A673 (cell line): ENCODE data around the gene ISCA2. TPM values are rescaled to one million over a fixed set of nuclear protein-coding genes. Genes with fewer than 3 reads are reported as not detected.

Source experiments
- BruUV-seq: library from RNA; stranded (reverse); fragments of 400-500 nt; replicated peaks from 2 replicates; lab custom pipeline; 2021; lab: Mats Ljungman, UMichigan
- CTCF ChIA-PET: fragments of 300-600 bp; sonication (Branson Sonifier 250); formaldehyde crosslinking; loops from one replicate; lab custom pipeline; 2022; ENCODE audit warnings: antibody characterized with exemption; lab: Charles Lee
- POLR2A ChIA-PET: fragments of 300-600 bp; sonication (Branson Sonifier 250); formaldehyde crosslinking; loops from one replicate; lab custom pipeline; 2022; ENCODE audit warnings: antibody characterized with exemption; ENCODE audit not compliant: low non-redundant PET; lab: Charles Lee
- DNase-seq: peaks from one replicate; pipeline ENCODE4 v3.0.0-alpha.2; 2015; ENCODE audit warnings: low spot score
- H3K27ac ChIP-seq: fragments of 200-600 bp; sonication (generic); 2 replicates; pipeline ENCODE4 v1.5.1; 2016; ENCODE audit warnings: mixed run types, low read depth, mild to moderate bottlenecking, mixed read lengths, antibody characterized with exemption, low read length; ENCODE audit not compliant: poor library complexity, severe bottlenecking
- H3K27me3 ChIP-seq: fragments of 200-600 bp; sonication (generic); replicated peaks from 2 replicates; pipeline ENCODE4 v1.6.1; 2017; ENCODE audit warnings: mixed run types, low read depth, mild to moderate bottlenecking, mixed read lengths, antibody characterized with exemption, low read length; ENCODE audit not compliant: insufficient read depth, poor library complexity
- H3K36me3 ChIP-seq: fragments of 200-600 bp; sonication (generic); 2 replicates; pipeline ENCODE4 v1.6.1; 2016; ENCODE audit warnings: mixed run types, mild to moderate bottlenecking, mixed read lengths, antibody characterized with exemption, low read length; ENCODE audit not compliant: insufficient read depth, poor library complexity, severe bottlenecking
- H3K4me1 ChIP-seq: fragments of 200-600 bp; sonication (generic); 2 replicates; pipeline ENCODE4 v1.6.1; 2017; ENCODE audit warnings: mixed run types, mild to moderate bottlenecking, mixed read lengths, antibody characterized with exemption, low read length; ENCODE audit not compliant: insufficient read depth, poor library complexity, severe bottlenecking
- H3K4me3 ChIP-seq: fragments of 200-600 bp; sonication (generic); 2 replicates; pipeline ENCODE4 v1.5.1; 2016; ENCODE audit warnings: low read depth, mixed run types, mild to moderate bottlenecking, mixed read lengths, low read length; ENCODE audit not compliant: poor library complexity, severe bottlenecking
- H3K9me3 ChIP-seq: fragments of 200-600 bp; sonication (generic); 2 replicates; pipeline ENCODE4 v1.6.1; 2016; ENCODE audit warnings: mixed run types, low read depth, mild to moderate bottlenecking, mixed read lengths, antibody characterized with exemption, low read length; ENCODE audit not compliant: poor library complexity, severe bottlenecking
- EZH2 ChIP-seq: fragments of 200-600 bp; sonication (generic); IDR thresholded peaks from 2 replicates; pipeline ENCODE4 v1.6.1; 2017; ENCODE audit warnings: borderline replicate concordance, low read depth, mild to moderate bottlenecking, mixed read lengths, antibody characterized with exemption, low read length; ENCODE audit not compliant: poor library complexity, severe bottlenecking
- intact Hi-C: fragments of 100-400 bp; cut with micrococcal nuclease; formaldehyde crosslinking; loops from one replicate; pipeline ENCODE4 v1.10.0; 2022; ENCODE audit not compliant: unreplicated experiment
- total RNA-seq: library from RNA; stranded (reverse); gene quantifications from 2 replicates; pipeline ENCODE4 v1.2.3, GENCODE V29; 2021
- TF ChIP-seq, protein P1 (sequence below): fragments of 300-800, 200-600 bp; sonication (generic); conservative IDR thresholded peaks from 2 replicates; pipeline ENCODE4 v1.5.1; 2017; ENCODE audit warnings: low read depth, mild to moderate bottlenecking, antibody characterized with exemption, low read length, moderate library complexity, mixed read lengths

The ISCA2 gene
- total RNA-seq, 1 experiment from 2014 or later: 25.5 TPM

DNA sequence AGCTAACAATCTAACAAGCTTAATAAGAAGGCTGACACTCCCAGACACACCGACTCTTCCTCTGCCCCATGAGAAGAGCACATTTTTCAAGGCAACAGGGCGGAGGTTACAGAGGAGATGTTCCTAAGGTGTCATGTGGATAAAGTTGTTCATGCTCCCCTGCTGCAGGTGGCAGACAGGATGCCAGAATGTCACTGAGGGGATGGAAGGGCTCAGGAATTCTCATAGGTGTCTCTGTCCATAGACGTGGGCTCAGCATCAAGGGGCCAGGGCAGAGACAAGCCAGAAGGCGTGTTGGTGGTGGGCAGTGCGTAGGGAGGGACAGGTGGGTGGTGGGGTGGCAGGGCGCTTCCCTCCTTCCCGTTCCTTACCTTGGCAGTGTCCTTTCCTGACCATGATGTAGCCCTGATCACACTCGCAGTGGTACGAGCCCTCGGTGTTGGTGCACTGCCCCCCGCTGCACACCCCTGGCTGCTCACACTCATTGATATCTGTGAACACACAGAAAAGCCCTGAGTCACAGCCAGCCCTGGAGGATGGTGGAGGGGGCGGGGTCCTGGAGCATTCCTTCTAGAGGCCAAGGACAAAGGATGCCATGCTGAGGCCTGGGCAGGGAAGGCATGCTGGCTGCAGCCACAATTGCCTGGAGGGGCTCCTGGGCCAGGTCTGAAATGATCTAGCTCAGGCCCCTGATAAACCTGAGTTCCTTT, 23.0 kb downstream of the ISCA2 start:
- no TSS peak for BruUV-seq
- no peak for DNase-seq
- POLR2A ChIA-PET: no interaction called here

DNA sequence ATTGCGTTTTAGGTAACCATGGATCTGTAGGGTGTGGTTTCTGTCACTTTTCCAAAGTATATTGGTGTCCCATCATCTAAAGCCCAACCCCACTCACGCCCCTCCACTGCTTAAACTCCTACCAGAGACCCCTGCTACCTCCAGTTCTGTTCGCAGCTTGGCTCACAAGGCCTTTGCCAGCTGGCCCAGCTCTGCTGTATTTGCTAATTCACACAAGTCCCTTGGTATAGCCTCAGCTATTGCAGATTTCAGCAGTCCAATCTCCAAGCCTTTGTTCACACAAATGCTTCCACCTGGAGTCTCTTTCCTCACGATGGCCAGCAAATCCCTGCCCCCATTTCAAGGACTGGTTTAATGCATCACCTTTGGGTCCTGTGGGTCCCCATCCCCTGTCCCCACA, 24.2 kb downstream of the ISCA2 start:
- no TSS peak for BruUV-seq

More for the DNA sequence above, 23.0 kb downstream of the ISCA2 start:
- Histone ChIP-seq H3K27me3 (peaks cover 1% of the 10 kb centered on the region), H3K27ac (no peak overlapping the region), H3K9me3 (no peaks in the 10 kb centered on the region), H3K4me1 (no peaks in the 10 kb centered on the region), H3K4me3 (no peak overlapping the region), H3K36me3 (no peaks in the 10 kb centered on the region)
- no peak for TF ChIP-seq EZH2
- TF ChIP-seq, protein P1, sequence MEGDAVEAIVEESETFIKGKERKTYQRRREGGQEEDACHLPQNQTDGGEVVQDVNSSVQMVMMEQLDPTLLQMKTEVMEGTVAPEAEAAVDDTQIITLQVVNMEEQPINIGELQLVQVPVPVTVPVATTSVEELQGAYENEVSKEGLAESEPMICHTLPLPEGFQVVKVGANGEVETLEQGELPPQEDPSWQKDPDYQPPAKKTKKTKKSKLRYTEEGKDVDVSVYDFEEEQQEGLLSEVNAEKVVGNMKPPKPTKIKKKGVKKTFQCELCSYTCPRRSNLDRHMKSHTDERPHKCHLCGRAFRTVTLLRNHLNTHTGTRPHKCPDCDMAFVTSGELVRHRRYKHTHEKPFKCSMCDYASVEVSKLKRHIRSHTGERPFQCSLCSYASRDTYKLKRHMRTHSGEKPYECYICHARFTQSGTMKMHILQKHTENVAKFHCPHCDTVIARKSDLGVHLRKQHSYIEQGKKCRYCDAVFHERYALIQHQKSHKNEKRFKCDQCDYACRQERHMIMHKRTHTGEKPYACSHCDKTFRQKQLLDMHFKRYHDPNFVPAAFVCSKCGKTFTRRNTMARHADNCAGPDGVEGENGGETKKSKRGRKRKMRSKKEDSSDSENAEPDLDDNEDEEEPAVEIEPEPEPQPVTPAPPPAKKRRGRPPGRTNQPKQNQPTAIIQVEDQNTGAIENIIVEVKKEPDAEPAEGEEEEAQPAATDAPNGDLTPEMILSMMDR: no peak
- intact Hi-C loops: no loop called here
- CTCF ChIA-PET: no interaction called here

DNA sequence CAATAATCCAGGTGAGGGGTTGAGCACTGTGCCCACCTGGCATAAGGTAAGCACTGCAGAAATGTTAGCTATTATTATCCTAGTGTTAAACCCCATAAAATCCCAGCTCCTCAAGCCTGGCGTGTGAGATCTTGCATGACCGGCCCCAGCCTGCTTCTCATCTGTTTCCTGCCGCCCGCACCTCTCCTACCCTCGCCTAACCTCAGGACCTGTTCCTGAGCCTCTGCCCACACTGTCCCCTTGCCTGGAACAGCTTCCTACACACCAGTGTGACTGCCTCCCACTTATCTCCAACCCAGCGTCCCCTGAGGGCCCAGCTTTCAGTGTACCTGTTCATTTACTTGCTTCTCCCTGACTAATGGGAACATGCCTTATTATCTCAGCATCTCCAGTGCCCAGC, 24.7 kb downstream of the ISCA2 start:
- H3K9me3 ChIP-seq: no peaks in the 10 kb centered on the region
- POLR2A ChIA-PET: no interaction called here
- no peaks in the 10 kb centered on the region for H3K27me3 ChIP-seq
- DNase-seq: no peak
- BruUV-seq: no TSS peak
- intact Hi-C loops: no loop called here
- TF ChIP-seq, protein P1: no peak
- CTCF ChIA-PET: no interaction called here
- H3K4me3 ChIP-seq: no peak overlapping the region
- no peaks in the 10 kb centered on the region for H3K4me1 ChIP-seq
- H3K36me3 ChIP-seq: no peaks in the 10 kb centered on the region
- no peak overlapping the region for H3K27ac ChIP-seq

More for the DNA sequence above, 24.2 kb downstream of the ISCA2 start:
- CTCF ChIA-PET: no interaction called here
- H3K4me1 ChIP-seq: no peaks in the 10 kb centered on the region
- H3K27ac ChIP-seq: no peak overlapping the region
- intact Hi-C loops: no loop called here
- DNase-seq: no peak
- no peaks in the 10 kb centered on the region for H3K36me3 ChIP-seq
- no peaks in the 10 kb centered on the region for H3K27me3 ChIP-seq
- H3K4me3 ChIP-seq: no peak overlapping the region
- POLR2A ChIA-PET: no interaction called here
- no peak for TF ChIP-seq EZH2
- TF ChIP-seq, protein P1: no peak
- H3K9me3 ChIP-seq: no peaks in the 10 kb centered on the region
